Measurements from ENCODE around the gene ITGA2B.
"Not testable (repeated sequence)": the region's sequence is repeated elsewhere in the genome, so short reads cannot be mapped to it uniquely, and the experiment has no call there.

The ITGA2B gene

GRCh38 chr17:44376779-44377178, 12.7 kb downstream of the ITGA2B start:
- TF ChIP-seq, protein P1, sequence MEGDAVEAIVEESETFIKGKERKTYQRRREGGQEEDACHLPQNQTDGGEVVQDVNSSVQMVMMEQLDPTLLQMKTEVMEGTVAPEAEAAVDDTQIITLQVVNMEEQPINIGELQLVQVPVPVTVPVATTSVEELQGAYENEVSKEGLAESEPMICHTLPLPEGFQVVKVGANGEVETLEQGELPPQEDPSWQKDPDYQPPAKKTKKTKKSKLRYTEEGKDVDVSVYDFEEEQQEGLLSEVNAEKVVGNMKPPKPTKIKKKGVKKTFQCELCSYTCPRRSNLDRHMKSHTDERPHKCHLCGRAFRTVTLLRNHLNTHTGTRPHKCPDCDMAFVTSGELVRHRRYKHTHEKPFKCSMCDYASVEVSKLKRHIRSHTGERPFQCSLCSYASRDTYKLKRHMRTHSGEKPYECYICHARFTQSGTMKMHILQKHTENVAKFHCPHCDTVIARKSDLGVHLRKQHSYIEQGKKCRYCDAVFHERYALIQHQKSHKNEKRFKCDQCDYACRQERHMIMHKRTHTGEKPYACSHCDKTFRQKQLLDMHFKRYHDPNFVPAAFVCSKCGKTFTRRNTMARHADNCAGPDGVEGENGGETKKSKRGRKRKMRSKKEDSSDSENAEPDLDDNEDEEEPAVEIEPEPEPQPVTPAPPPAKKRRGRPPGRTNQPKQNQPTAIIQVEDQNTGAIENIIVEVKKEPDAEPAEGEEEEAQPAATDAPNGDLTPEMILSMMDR (IDR thresholded peaks at IDR 0.05; ENCODE audit: unreplicated experiment in 3 of 3), result no peak
- H3K27me3 Mint-ChIP-seq (ENCODE audit: low read depth), result peaks cover 20% of the 10 kb centered on the region

DNA sequence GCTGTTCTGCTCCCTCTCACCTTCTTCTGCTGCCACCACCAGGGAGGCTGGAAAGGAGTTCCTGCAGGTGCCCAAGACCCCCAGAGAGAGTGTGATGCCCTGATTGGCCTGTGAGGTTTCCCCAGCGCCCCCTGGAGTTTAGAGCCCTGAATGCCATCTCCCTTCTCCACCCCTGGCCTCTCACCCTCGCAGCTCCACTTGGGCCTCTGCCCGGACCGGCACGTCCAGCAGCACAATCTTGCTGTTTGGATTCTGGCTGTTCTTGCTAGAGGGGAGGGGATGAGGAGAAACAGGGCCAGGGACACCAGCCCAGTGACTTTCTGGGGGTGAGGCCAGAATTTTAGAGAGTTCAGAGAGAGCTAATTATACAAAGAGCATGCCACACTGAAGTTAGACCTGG, 13.3 kb downstream of the ITGA2B start:
- peaks cover 22% of the 10 kb centered on the region for H3K27me3 Mint-ChIP-seq (ENCODE audit: low read depth)
- no peaks in the 10 kb centered on the region for H3K36me3 Mint-ChIP-seq (ENCODE audit: low read depth)
- H3K27ac Mint-ChIP-seq, result no peak overlapping the region
- no peaks in the 10 kb centered on the region for H3K9me3 Mint-ChIP-seq
- H3K4me3 Mint-ChIP-seq, result no peak overlapping the region
- H3K4me1 Mint-ChIP-seq, result peaks cover 4% of the 10 kb centered on the region
- TF ChIP-seq, protein P1 (IDR thresholded peaks at IDR 0.05; ENCODE audit: unreplicated experiment in 3 of 3), result peak in 2 of 3 experiments; percentile 29 to 48

More at GRCh38 chr17:44376779-44377178, 12.7 kb downstream of the ITGA2B start:
- H3K9me3 Mint-ChIP-seq, result no peaks in the 10 kb centered on the region
- peaks cover 4% of the 10 kb centered on the region for H3K4me1 Mint-ChIP-seq
- H3K4me3 Mint-ChIP-seq, result no peak overlapping the region
- no peak overlapping the region for H3K27ac Mint-ChIP-seq
- no peaks in the 10 kb centered on the region for H3K36me3 Mint-ChIP-seq (ENCODE audit: low read depth)

DNA sequence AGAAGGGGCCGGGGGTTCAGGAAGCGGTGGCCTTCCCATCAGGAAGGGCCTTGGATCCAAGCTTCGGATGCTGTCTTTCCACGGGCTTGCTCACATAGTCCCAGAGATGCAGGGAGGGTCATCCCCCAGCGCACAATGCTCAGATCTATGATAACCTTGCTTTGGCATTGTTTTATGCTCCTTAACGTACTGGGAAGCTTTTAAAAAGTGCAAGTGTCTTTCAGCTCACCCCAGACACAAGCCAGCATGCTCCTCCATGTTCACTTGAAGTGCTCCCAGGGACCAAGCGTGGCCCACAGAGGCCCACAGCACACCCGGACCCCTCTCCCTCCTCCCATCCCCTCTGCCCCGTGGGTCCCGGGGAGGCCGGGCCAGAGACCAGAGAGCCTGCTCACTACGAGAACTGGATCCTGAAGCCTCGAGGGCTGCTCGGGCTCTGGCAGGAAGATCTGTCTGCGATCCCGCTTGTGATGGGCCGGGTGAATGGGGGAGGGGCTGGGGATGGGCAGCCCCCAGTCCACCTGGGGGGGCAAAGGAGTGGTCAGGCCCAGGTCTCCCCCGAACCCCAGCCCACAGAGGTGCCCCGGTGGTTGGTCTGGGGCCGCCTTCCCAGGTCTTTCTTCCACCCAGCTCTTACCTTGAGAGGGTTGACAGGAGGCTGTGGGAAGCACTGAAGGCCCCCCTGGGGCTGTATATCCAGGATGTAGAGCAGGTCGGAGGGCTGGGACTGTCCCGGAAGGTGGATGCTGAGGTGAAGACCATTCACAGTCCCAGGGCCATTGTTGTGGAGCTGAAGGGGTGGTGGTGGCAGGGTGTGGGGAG, 14.0 kb downstream of the ITGA2B start:
- Mint-ChIP-seq H3K4me1 (peaks cover 4% of the 10 kb centered on the region), H3K36me3 (ENCODE audit: low read depth) (no peaks in the 10 kb centered on the region), H3K9me3 (no peaks in the 10 kb centered on the region), H3K27me3 (ENCODE audit: low read depth) (peaks cover 22% of the 10 kb centered on the region), H3K27ac (no peak overlapping the region), H3K4me3 (no peak overlapping the region)
- TF ChIP-seq, protein P1 (IDR thresholded peaks at IDR 0.05; ENCODE audit: unreplicated experiment in 3 of 3), result no peak

- Mint-ChIP-seq H3K36me3 (ENCODE audit: low read depth) (no peaks in the 10 kb centered on the region), H3K4me1 (peaks cover 9% of the 10 kb centered on the region), H3K9me3 (no peaks in the 10 kb centered on the region), H3K27me3 (ENCODE audit: low read depth) (peaks cover 22% of the 10 kb centered on the region), H3K27ac (no peak overlapping the region), H3K4me3 (no peak overlapping the region)
- TF ChIP-seq, protein P1 (IDR thresholded peaks at IDR 0.05; ENCODE audit: unreplicated experiment in 3 of 3), result no peak
These were observed 14.9 kb downstream of the ITGA2B start for GRCh38 chr17:44374306-44375195.

GRCh38 chr17:44372036-44372435, 17.4 kb downstream of the ITGA2B start:
- no peak overlapping the region for H3K4me3 Mint-ChIP-seq
- TF ChIP-seq, protein P1 (IDR thresholded peaks at IDR 0.05; ENCODE audit: unreplicated experiment in 3 of 3), result no peak

DNA sequence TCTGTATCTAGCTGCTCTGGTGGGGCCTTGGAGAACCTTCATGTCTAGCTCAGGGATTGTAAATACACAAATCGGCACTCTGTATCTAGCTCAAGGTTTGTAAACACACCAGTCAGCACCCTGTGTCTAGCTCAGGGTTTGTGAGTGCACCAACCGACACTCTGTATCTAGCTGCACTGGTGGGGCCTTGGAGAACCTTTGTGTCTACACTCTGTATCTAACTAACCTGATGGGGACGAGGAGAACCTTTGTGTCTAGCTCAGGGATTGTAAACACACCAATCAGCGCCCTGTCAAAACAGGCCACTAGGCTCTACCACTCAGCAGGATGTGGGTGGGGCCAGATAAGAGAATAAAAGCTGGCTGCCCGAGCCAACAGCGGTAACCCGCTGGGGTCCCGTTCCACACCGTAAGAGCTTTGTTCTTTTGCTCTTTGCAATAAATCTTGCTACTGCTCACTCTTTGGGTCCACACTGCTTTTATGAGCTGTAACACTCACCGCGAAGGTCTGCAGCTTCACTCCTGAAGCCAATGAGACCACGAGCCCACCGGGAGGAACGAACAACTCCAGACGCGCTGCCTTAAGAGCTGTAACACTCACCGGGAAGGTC, 19.9 kb downstream of the ITGA2B start:
- Mint-ChIP-seq H3K4me3 (peak overlapping the region in 1 of 3 experiments; percentile 16), H3K27me3 (ENCODE audit: low read depth) (peaks cover 30% of the 10 kb centered on the region), H3K27ac (peak overlapping the region in 2 of 3 experiments; percentile 48 to 74), H3K4me1 (peaks cover 15% of the 10 kb centered on the region)
- H3K36me3 Mint-ChIP-seq (ENCODE audit: low read depth); H3K9me3 Mint-ChIP-seq: not testable (repeated sequence)

More at GRCh38 chr17:44372036-44372435, 17.4 kb downstream of the ITGA2B start:
- Mint-ChIP-seq H3K9me3 (no peaks in the 10 kb centered on the region), H3K4me1 (peaks cover 19% of the 10 kb centered on the region), H3K27me3 (ENCODE audit: low read depth) (peaks cover 29% of the 10 kb centered on the region), H3K27ac (no peak overlapping the region), H3K36me3 (ENCODE audit: low read depth) (no peaks in the 10 kb centered on the region)

DNA sequence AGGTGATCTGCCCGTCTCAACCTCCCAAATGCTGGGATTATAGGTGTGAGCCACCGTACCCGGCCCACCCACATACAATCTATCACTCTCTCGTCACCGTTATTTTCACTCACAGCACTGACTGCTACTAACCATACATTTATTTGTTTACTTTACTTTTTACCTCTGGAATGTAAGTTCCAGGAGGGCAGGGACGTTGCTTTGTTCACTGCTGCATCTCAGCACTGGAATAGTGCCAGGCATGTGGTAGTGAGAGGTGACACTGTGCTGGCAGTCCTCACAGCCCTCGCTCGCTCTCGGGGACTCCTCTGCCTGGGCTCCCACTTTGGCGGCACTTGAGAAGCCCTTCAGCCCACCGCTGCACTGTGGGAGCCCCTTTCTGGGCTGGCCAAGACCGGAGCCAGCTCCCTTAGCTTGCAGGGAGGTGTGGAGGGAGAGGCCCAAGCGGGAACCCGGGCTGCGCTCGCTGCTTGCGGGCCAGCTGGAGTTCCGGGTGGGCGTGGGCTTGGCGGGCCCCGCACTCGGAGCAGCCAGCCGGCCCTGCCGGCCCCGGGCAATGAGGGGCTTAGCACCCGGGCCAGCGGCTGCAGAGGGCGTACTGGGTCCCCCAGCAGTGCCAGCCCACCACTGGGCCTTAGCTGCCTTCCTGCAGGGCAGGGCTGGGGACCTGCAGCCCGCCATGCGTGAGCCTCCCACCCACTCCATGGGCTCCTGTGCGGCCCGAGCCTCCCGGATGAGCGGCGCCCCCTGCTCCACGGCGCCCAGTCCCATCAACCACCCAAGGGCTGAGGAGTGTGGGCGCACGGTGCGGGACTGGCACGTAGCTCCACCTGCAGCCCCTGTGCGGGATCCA, 20.8 kb downstream of the ITGA2B start:
- H3K4me1 Mint-ChIP-seq, result peaks cover 15% of the 10 kb centered on the region
- H3K4me3 Mint-ChIP-seq, result peak overlapping the region in 2 of 3 experiments; percentile 47 to 50
- not testable (repeated sequence) for H3K27ac Mint-ChIP-seq; H3K9me3 Mint-ChIP-seq; H3K36me3 Mint-ChIP-seq (ENCODE audit: low read depth)
- peaks cover 29% of the 10 kb centered on the region for H3K27me3 Mint-ChIP-seq (ENCODE audit: low read depth)
